GM03348 (cell line): Measurements from ENCODE around the gene MGAT4A.
"Not testable (repeated sequence)": the region's sequence is repeated elsewhere in the genome, so short reads cannot be mapped to it uniquely, and the experiment has no call there.

ENCODE experiments used
- DNase-seq: peaks from one replicate; pipeline ENCODE4 v3.0.0; 2012; ENCODE audit warnings: low spot score

Gene MGAT4A

GRCh38 chr2:98607104-98607503 lies 123.8 kb downstream of the MGAT4A start:
- DNase-seq = no peak

GRCh38 chr2:98606431-98606830 lies 124.5 kb downstream of the MGAT4A start:
- DNase-seq = no peak

GRCh38 chr2:98605076-98605475 lies 125.9 kb downstream of the MGAT4A start:
- no peak for DNase-seq

- DNase-seq = no peak
These were observed 126.4 kb downstream of the MGAT4A start for GRCh38 chr2:98604547-98604946.

GRCh38 chr2:98601532-98602132 lies 129.3 kb downstream of the MGAT4A start:
- peak; percentile 42 for DNase-seq

- no peak for DNase-seq
These were observed 132.0 kb downstream of the MGAT4A start for GRCh38 chr2:98598781-98599428.

- DNase-seq = not testable (repeated sequence)
These were observed 136.3 kb downstream of the MGAT4A start for GRCh38 chr2:98594665-98595064.

- no peak for DNase-seq
These were observed 138.4 kb downstream of the MGAT4A start for GRCh38 chr2:98592565-98592964.

GRCh38 chr2:98589489-98589888 lies 141.4 kb downstream of the MGAT4A start:
- DNase-seq = no peak

- DNase-seq = no peak
These were observed 142.0 kb downstream of the MGAT4A start for GRCh38 chr2:98588880-98589431.

- no peak for DNase-seq
These were observed 144.3 kb downstream of the MGAT4A start for GRCh38 chr2:98586551-98587140.

GRCh38 chr2:98585386-98585785 lies 145.5 kb downstream of the MGAT4A start:
- no peak for DNase-seq

- no peak for DNase-seq
These were observed 146.9 kb downstream of the MGAT4A start for GRCh38 chr2:98583816-98584618.

GRCh38 chr2:98583276-98583675 lies 147.7 kb downstream of the MGAT4A start:
- no peak for DNase-seq

- DNase-seq = no peak
These were observed 148.4 kb downstream of the MGAT4A start for GRCh38 chr2:98582523-98582922.

GRCh38 chr2:98580656-98581284 lies 150.2 kb downstream of the MGAT4A start:
- DNase-seq = no peak

GRCh38 chr2:98579926-98580325 lies 151.0 kb downstream of the MGAT4A start:
- DNase-seq = no peak

- DNase-seq = no peak
These were observed 152.7 kb downstream of the MGAT4A start for GRCh38 chr2:98578231-98578630.

GRCh38 chr2:98577313-98577712 lies 153.6 kb downstream of the MGAT4A start:
- DNase-seq = no peak

GRCh38 chr2:98576666-98577312 lies 154.1 kb downstream of the MGAT4A start:
- no peak for DNase-seq

- no peak for DNase-seq
These were observed 157.5 kb downstream of the MGAT4A start for GRCh38 chr2:98573426-98573825.
